GM19463 (cell line): ENCODE results near the gene TTC32.
A peak's percentile ranks its signal among the peaks of the same experiment; 100 is the strongest.
"Not testable (repeated sequence)": the region's sequence is repeated elsewhere in the genome, so short reads cannot be mapped to it uniquely, and the experiment has no call there.

Experiments used
- ATAC-seq: cut with Tn5 transposase; IDR thresholded peaks from one replicate; pipeline ENCODE4 v1.9.1; 2021; ENCODE audit warnings: mild to moderate bottlenecking, moderate library complexity; ENCODE audit not compliant: unreplicated experiment

Gene TTC32

GRCh38 chr2:19901442-19902215, at the start of gene TTC32:
TTC32 (minus strand) TSS chr2:19901983; CDS start chr2:19901854, 129 bp downstream.
- peak; percentile 83 for ATAC-seq

- no peak for ATAC-seq
Observed at GRCh38 chr2:19949071-19949470, 47.3 kb upstream of the TTC32 start.

GRCh38 chr2:19947184-19947940, 45.6 kb upstream of the TTC32 start:
- ATAC-seq, result no peak

GRCh38 chr2:19944205-19944845, 42.5 kb upstream of the TTC32 start:
- no peak for ATAC-seq

- ATAC-seq, result no peak
Observed at GRCh38 chr2:19943189-19943588, 41.4 kb upstream of the TTC32 start.

- ATAC-seq, result no peak
Observed at GRCh38 chr2:19942199-19942598, 40.4 kb upstream of the TTC32 start.

GRCh38 chr2:19937004-19937403, 35.2 kb upstream of the TTC32 start:
- ATAC-seq, result no peak

- no peak for ATAC-seq
Observed at GRCh38 chr2:19936203-19936602, 34.4 kb upstream of the TTC32 start.

GRCh38 chr2:19933351-19933981, 31.7 kb upstream of the TTC32 start:
- ATAC-seq, result no peak

GRCh38 chr2:19932928-19933327, 31.1 kb upstream of the TTC32 start:
- no peak for ATAC-seq

- no peak for ATAC-seq
Observed at GRCh38 chr2:19929226-19929625, 27.4 kb upstream of the TTC32 start.

GRCh38 chr2:19927816-19928215, 26.0 kb upstream of the TTC32 start:
- not testable (repeated sequence) for ATAC-seq

GRCh38 chr2:19924526-19924925, 22.7 kb upstream of the TTC32 start:
- ATAC-seq, result not testable (repeated sequence)

GRCh38 chr2:19922188-19922587, 20.4 kb upstream of the TTC32 start:
- ATAC-seq, result not testable (repeated sequence)

- no peak for ATAC-seq
Observed at GRCh38 chr2:19916385-19916950, 14.7 kb upstream of the TTC32 start.

- ATAC-seq, result no peak
Observed at GRCh38 chr2:19914266-19914975, 12.6 kb upstream of the TTC32 start.

GRCh38 chr2:19911808-19912509, 10.2 kb upstream of the TTC32 start:
- no peak for ATAC-seq

GRCh38 chr2:19902216-19902740, 495 bp upstream of the TTC32 start:
- peak; percentile 3 for ATAC-seq

GRCh38 chr2:19900931-19901441, 797 bp downstream of the TTC32 start:
- ATAC-seq, result peak; percentile 2
